GM19463 (cell line): ENCODE measurements around the gene SLC5A4.
"Not testable (repeated sequence)": the region's sequence is repeated elsewhere in the genome, so short reads cannot be mapped to it uniquely, and the experiment has no call there.

Experiments
- ATAC-seq: cut with Tn5 transposase; IDR thresholded peaks from one replicate; pipeline ENCODE4 v1.9.1; 2021; ENCODE audit warnings: mild to moderate bottlenecking, moderate library complexity; ENCODE audit not compliant: unreplicated experiment

SLC5A4 gene

GRCh38 chr22:32255217-32255616 is at the start of gene SLC5A4:
Gene SLC5A4, minus strand, starts transcription at chr22:32255347. Its CDS starts 18 bp downstream, at chr22:32255329.
- ATAC-seq, result no peak

- ATAC-seq, result not testable (repeated sequence)
Observed at GRCh38 chr22:32293921-32294320, 38.8 kb upstream of the SLC5A4 start.

GRCh38 chr22:32286290-32286840 is 31.2 kb upstream of the SLC5A4 start:
- ATAC-seq, result no peak

GRCh38 chr22:32281072-32281471 is 25.9 kb upstream of the SLC5A4 start:
- no peak for ATAC-seq

GRCh38 chr22:32275353-32275752 is 20.2 kb upstream of the SLC5A4 start:
- not testable (repeated sequence) for ATAC-seq

- no peak for ATAC-seq
Observed at GRCh38 chr22:32271389-32271788, 16.2 kb upstream of the SLC5A4 start.

- no peak for ATAC-seq
Observed at GRCh38 chr22:32270641-32271369, 15.7 kb upstream of the SLC5A4 start.

GRCh38 chr22:32269316-32269715 is 14.2 kb upstream of the SLC5A4 start:
- ATAC-seq, result no peak

- no peak for ATAC-seq
Observed at GRCh38 chr22:32267011-32267410, 11.9 kb upstream of the SLC5A4 start.

- no peak for ATAC-seq
Observed at GRCh38 chr22:32265882-32266767, 11.0 kb upstream of the SLC5A4 start.

- not testable (repeated sequence) for ATAC-seq
Observed at GRCh38 chr22:32263678-32264077, 8.5 kb upstream of the SLC5A4 start.

GRCh38 chr22:32261306-32261705 is 6.2 kb upstream of the SLC5A4 start:
- ATAC-seq, result no peak

GRCh38 chr22:32258791-32259190 is 3.6 kb upstream of the SLC5A4 start:
- no peak for ATAC-seq

- no peak for ATAC-seq
Observed at GRCh38 chr22:32255726-32256125, 579 bp upstream of the SLC5A4 start.

GRCh38 chr22:32249231-32249630 is 5.9 kb downstream of the SLC5A4 start:
- ATAC-seq, result no peak

GRCh38 chr22:32248276-32248675 is 6.9 kb downstream of the SLC5A4 start:
- no peak for ATAC-seq

- ATAC-seq, result no peak
Observed at GRCh38 chr22:32246166-32246565, 9.0 kb downstream of the SLC5A4 start.

GRCh38 chr22:32245042-32245441 is 10.1 kb downstream of the SLC5A4 start:
- no peak for ATAC-seq

- ATAC-seq, result no peak
Observed at GRCh38 chr22:32244547-32244946, 10.6 kb downstream of the SLC5A4 start.

GRCh38 chr22:32240461-32240860 is 14.7 kb downstream of the SLC5A4 start:
- no peak for ATAC-seq

- no peak for ATAC-seq
Observed at GRCh38 chr22:32237906-32238305, 17.2 kb downstream of the SLC5A4 start.

- no peak for ATAC-seq
Observed at GRCh38 chr22:32236970-32237369, 18.2 kb downstream of the SLC5A4 start.
